GM12865 (cell line): ENCODE measurements around the gene ITPR2.

ENCODE experiments used
- DNase-seq: peaks from one replicate; pipeline ENCODE4 v3.0.0; 2010; ENCODE audit warnings: low read depth
- H3K4me3 ChIP-seq: 2 replicates; pipeline ENCODE4 v1.5.1; 2011; ENCODE audit warnings: mild to moderate bottlenecking, low read depth, low read length, control low read depth
- TF ChIP-seq, protein P1 (sequence below): IDR thresholded peaks from 2 replicates; pipeline ENCODE4 v1.5.1; 2011; ENCODE audit warnings: low read length, control low read depth, low read depth, inconsistent platforms; ENCODE audit not compliant: insufficient read depth; ENCODE audit errors: missing control alignments

ITPR2 gene

DNA sequence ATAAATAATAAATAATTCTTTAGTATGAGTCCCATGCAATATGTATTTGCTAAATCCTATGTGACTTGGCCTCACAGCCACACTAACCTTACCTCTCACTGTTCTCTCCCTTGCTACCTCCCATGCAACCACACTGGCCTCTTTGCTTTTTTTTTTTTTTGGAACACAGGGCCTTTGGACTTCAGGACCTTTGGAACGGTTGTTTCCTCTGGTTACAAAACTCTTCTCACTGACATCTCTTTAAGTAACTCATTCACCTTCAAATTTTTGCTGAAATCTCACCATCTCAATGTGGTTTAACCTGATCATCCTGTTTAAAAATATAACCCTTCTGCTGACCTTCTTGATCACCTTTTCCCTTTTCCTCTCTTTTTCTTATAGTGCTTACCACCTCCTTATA is 443.7 kb downstream of the ITPR2 start:
- no peak overlapping the region for H3K4me3 ChIP-seq
- no peak for DNase-seq
- TF ChIP-seq, protein P1, sequence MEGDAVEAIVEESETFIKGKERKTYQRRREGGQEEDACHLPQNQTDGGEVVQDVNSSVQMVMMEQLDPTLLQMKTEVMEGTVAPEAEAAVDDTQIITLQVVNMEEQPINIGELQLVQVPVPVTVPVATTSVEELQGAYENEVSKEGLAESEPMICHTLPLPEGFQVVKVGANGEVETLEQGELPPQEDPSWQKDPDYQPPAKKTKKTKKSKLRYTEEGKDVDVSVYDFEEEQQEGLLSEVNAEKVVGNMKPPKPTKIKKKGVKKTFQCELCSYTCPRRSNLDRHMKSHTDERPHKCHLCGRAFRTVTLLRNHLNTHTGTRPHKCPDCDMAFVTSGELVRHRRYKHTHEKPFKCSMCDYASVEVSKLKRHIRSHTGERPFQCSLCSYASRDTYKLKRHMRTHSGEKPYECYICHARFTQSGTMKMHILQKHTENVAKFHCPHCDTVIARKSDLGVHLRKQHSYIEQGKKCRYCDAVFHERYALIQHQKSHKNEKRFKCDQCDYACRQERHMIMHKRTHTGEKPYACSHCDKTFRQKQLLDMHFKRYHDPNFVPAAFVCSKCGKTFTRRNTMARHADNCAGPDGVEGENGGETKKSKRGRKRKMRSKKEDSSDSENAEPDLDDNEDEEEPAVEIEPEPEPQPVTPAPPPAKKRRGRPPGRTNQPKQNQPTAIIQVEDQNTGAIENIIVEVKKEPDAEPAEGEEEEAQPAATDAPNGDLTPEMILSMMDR = no peak

GRCh38 chr12:26384536-26384935 is 448.5 kb downstream of the ITPR2 start:
- TF ChIP-seq, protein P1 = no peak
- H3K4me3 ChIP-seq = no peak overlapping the region

DNA sequence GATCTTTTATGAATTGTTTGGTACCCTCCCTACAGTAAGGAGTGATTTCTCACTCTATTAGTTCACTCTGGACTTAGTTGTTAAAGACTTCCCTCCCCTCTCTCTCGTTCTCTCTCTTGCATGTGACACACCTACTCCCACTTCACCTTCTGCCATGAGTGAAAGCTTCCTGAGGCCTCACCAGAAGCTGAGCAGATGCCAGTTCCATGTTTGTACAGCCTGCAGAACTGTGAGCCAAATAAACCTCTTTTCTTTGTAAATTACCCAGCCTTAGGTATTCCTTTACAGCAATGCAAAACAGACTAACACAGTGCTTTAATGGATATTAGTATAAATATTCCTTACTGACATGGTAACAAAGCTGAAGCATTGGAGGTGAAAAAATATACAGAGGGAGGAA is 450.0 kb downstream of the ITPR2 start:
- no peak for DNase-seq
- TF ChIP-seq, protein P1 = no peak
- no peak overlapping the region for H3K4me3 ChIP-seq

More at GRCh38 chr12:26384536-26384935, 448.5 kb downstream of the ITPR2 start:
- no peak for DNase-seq

GRCh38 chr12:26380897-26381296 is 452.1 kb downstream of the ITPR2 start:
- no peak for DNase-seq
- TF ChIP-seq, protein P1 = no peak

GRCh38 chr12:26379777-26380467 is 453.1 kb downstream of the ITPR2 start:
- TF ChIP-seq, protein P1 = no peak
- DNase-seq = no peak
- H3K4me3 ChIP-seq = no peak overlapping the region

More at GRCh38 chr12:26380897-26381296, 452.1 kb downstream of the ITPR2 start:
- no peak overlapping the region for H3K4me3 ChIP-seq

GRCh38 chr12:26378711-26379110 is 454.3 kb downstream of the ITPR2 start:
- TF ChIP-seq, protein P1 = no peak

More at GRCh38 chr12:26378711-26379110, 454.3 kb downstream of the ITPR2 start:
- H3K4me3 ChIP-seq = no peak overlapping the region
- DNase-seq = no peak
